GM18511 (cell line): ENCODE data around the gene KLF13.

Experiments
- ATAC-seq: cut with Tn5 transposase; IDR thresholded peaks from one replicate; pipeline ENCODE4 v1.9.1; 2021; ENCODE audit warnings: mild to moderate bottlenecking, moderate library complexity; ENCODE audit not compliant: unreplicated experiment

KLF13 gene

DNA sequence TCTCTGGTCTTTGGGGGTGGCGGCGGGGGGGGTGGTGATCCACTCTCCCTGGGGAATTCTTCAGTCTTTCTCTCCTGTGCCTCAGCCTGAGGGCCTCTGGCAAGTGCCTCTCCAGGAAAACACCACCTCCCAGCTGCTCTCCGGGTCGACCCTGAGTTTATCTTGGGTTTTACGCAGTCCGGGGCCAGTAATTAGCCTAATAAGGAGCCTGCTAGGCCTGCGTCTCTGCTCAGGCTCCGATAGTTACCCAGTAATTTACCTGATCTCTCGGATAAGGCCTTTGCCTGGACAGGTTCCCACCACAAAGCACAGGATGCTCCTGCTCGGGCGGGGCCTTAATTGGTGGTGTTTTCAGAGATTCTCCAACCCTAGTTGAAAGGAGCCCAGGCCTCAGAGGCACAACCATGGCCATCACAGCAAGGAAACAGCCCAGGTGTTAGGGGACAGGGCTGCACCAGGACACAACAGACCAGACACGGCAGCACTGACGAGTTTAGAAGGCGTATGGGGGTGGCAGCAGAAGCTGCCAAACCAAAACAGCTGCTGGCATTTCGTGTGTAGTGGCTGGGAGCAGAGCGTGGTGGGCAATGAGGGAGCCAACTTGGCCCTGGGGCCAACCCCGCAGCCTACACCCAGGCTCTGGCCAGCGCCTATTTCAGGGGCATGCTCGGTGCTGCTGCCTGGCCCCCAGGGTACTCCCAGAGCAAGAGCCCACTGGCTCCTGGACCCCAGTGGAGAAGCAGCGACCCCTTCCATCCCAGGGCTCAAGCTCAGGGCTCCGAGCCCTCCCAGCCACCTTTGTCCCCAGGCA lies 71.4 kb downstream of the KLF13 start:
- ATAC-seq, result no peak

DNA sequence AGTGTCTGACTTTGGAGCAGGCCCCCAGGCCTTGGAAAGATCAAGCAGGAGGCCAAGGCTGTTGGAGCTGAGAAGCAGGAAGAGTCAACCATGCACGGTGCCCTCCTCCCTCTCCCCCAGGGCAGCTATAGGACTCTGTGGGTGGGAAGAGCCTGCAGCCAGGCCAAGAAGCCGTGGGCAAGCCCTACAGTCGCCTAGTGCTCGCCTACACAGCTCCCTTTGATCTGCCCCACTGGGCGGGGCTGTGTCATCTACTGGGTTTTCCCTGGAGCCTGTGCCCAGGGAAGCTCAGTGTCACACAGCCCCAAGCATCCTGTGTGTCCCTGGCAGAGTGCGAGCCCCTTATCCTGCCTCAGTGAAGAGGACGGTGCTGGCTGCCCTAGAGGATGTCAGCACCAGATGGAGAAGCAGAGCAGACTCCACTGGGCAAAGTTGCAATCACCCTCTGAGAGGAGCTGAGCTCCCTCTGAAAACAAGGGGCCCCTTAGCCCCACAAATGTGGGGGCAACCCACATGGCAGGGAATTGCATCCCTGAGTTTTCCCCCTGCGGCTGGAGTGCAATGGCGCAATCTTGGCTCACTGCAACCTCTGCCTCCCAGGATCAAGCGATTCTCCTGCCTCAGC lies 72.2 kb downstream of the KLF13 start:
- ATAC-seq, result no peak

DNA sequence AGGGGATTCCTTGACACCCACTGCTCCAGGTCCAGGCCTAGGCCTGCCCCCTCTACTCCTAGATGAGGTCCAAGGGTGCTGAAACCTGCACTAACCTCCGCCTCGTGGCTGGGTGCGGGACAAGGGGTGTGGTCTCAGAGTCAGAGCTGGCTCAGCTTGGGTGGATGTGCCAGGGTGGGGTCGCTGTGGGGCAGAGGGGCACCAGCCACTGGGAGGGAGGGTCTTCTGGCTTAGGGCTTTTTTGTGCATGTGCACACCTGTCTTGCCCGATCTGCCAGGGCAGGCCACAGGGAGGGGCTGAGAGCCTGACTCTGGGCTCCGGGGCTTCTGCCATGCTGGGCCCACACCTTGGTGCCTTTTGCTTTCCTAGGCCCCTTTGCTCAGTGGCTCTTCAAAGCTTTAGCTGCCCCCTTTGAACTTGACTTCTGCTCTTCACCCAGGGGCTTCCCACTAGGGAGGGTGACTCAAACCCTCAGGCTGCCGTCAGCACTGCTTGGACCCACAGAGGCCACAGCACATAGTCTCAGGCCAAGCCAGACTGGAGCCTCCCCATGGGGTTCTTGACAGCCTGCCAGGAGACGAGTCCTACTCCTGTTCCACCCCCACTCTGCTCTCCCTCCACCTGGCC lies 73.0 kb downstream of the KLF13 start:
- no peak for ATAC-seq

DNA sequence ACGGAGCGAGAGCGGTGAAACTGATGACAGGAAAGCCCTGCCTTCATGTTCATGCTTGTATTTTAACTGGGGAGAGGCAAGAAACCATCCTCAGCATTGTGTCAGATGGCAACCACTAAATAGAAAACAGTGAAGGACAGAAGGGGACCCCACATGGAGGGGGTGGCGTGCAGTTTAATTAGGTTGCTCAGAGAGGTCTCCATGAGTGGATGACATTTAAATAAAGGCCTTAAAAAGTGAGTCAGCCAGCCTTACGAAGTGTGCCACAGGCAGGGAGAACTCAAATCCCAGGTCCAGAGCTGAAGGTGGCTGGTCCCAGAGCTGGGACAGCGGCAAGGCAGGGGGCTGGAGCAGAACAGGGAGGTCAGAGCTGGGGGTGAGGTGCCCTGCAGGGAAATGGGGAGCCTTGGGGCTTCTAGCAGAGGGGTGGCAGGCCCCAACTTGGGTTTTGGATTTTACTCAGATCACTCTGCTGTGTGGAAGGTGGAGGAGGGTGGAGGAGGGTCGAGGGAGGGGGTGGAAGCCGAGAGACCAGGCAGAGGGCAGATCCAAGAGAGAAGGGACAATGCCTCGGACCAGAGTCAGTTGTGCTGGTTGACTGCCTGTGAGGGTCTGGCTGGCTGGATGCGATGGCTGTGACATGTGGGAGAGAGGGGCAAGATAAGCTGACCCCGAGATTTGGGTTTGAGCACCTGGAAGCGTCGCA lies 73.7 kb downstream of the KLF13 start:
- no peak for ATAC-seq

DNA sequence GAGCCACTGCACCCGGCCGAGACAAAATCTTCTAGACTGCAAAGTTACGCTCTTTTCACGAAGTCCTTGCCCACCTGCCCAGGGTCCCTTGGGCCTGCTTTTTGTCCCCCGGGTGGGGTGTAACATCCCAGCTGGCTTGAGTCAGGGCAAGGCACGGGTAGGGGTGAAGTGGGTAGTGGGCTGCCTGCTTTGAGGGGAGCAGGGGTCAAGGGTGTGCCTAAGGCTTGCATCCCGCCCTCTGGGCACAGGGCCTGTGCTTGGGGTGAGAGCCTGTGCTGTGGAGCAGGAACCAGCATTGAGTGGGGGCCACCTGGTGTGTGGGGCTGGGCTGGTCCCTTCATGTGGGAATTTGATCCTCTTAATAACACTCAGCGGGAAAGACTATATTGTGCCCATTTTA lies 74.6 kb downstream of the KLF13 start:
- ATAC-seq, result no peak

DNA sequence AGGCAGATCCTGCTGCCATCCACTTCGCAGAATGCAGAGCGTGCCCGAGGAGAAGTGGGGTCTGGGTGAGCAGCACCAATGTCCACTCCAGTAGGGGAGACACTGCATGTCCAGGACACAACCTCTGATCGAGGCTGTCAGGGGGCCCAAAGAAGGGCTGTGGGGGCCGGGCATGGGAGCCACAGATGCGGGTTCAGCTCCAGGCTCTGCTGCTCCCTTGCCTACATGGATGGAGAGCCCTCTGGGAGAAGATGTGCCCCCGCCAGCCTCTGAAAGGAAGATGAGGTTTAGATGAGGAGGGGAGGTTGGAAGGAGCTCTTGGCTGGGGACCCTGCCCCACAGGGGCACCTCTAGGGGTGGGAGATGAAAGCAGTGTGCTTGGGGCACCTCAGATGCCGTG lies 75.4 kb downstream of the KLF13 start:
- ATAC-seq, result no peak

DNA sequence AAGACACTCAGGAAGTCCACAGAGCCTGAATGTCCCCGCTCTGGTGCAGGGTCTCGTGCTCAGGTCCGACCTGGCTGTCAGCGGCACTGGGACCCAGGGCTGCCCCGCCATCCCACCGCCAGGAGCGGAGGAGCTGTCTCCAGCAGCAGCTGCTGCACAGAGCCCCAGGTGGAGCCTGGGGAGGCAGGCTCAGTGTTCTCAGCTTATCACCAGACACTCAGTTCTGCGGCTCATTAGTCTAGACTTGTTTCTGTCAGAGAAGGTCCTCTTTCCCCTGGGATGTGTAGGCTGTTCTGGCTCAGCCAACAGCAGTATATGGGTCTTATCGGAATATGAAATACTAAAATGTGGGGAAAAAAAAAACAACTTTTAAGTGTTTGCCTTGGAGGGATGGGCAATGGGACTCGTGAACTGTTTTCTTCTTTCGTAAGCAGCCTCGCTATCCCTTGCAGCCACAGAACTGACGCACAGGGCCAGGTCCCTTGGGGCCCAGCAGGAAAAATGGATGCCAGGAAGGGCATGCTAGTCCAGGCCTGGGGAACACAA lies 75.9 kb downstream of the KLF13 start:
- ATAC-seq, result no peak

DNA sequence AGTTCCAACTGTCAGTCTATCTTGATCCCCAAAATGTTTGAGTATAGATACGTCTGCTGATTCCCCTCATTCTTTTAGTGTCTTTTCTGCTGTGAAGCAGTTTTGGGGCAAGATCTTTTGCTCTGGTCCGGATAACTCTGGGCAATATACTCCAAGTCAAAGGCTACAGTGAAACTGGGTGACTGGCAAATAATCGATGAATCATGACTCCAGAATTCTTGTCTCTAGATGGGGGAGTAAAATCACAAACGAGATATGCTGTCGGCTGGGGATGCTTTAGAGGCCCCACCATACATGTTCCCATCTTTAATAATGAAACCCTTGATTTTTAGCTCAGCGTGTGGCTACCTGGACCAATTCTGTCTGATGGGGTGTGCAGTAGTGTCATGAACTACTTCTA lies 76.5 kb downstream of the KLF13 start:
- no peak for ATAC-seq

DNA sequence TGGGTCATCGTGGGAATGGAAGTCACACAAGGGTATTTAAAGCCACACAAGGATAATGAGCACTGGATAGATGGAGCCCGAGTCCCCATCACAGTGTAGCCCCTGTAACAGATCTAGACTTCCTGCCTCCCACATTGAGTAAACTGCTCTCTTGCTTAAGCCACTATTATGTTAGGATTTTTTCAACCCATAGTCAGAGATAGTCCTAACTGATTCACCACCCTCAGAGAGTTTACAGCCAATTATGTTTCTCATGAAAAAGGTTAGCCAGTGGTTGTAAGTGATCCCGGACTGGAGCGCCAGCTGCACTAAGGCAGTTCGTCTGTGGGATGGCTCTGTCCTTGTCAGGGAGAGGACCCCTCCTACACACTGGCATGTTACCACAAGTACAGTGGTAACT lies 77.0 kb downstream of the KLF13 start:
- ATAC-seq, result no peak

DNA sequence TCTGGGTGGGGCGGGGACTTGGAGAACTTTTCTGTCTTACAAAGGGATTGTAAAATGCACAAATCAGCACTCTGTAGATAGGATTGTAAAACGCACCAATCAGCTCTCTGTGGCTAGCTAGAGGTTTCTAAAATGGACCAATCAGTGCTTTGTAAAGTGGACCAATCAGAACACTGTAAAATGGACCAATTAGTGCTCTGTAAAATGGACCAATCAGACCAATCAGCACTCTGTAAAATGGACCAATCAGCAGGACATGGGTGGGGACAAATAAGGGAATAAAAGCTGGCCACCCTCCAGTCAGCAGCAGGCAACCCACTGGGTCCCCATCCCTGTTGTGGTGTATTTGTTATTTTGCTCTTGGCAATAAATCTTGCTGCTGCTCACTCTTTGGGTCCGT lies 77.7 kb downstream of the KLF13 start:
- ATAC-seq, result no peak

DNA sequence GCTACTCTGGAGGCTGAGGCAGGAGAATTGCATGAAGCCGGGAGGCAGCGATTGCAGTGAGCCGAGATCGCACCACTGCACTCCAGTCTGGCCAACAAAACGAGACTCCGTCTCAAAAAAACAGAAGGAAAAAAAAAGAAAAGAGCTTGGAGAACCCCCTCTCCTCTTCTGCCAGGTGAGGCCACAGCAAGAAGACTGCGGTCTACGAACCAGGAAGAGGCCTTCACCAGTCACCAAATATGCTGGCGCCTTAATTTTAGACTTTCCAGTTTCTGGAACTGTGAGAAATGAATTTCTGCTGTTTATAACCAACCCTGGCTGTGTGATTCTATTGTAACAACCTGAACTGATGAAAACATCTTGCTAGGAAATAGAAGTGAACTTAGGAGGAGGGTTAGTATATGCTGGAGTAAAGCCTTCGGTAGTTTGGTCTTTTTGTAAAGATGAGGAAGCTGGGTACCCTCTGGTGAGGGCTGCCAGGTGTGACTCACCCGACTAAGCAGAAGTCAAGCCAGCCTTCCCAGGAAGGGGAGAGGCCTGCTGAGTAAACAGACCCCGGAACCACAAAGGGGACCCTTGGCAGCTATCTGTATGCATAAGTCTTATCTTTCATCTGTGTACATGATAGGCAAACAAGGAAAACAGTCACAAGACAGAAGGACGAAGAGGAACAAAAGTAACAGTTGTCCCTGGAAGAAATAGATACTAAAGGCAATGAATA lies 78.7 kb downstream of the KLF13 start:
- ATAC-seq, result no peak

DNA sequence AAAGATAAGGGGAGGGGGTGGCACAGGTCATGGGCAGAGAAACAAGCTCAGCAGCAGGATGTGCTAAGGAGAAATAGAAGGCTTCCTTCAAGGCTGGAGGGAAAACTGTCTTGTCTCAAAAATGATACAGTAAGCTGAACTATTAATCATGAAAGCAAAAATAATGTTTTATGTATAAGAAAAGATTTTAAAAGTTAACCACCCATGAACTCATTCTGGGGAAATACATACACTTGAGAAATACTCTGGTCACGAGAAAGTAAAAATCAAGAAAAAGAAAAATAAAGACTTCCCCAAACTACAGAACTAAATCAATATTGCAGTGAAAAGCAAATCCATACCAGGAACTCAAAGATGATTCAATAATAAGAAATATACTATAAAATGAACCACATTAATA lies 80.7 kb downstream of the KLF13 start:
- no peak for ATAC-seq

DNA sequence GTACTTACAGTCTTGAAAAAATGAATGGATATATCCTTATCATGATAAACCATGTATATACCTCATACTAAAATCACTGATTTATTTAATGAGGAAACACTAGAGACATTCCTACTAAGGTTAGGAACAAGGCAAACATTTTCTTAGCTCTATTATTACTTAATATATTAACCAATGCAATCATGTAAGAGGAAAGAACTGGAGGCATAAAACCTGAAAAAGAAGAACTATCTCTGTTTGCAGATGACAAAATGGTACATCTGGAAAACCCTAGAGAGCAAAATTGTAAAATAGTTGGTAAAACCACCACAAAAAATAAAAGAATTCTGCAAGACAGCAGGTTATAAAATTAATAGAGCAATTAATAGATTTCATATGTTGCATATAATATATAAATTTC lies 81.2 kb downstream of the KLF13 start:
- ATAC-seq, result no peak

DNA sequence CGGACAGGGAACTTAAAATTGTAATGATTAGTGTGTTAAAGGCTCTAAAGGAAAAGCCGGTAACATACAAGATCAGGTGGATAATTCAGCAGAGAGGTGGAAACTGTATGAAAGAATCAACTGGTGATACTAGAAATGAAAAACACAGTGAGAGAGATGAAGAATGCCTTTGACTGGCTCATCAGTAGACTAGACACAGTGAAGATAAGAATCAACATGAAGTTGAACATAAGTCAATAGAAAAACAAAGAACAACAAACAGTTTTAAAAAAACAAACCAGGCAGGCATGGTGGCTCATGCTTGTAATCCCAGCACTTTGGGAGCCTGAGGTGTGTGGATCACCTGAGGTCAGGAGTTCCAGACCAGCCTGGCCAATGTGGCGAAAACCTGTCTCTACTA lies 82.1 kb downstream of the KLF13 start:
- no peak for ATAC-seq

DNA sequence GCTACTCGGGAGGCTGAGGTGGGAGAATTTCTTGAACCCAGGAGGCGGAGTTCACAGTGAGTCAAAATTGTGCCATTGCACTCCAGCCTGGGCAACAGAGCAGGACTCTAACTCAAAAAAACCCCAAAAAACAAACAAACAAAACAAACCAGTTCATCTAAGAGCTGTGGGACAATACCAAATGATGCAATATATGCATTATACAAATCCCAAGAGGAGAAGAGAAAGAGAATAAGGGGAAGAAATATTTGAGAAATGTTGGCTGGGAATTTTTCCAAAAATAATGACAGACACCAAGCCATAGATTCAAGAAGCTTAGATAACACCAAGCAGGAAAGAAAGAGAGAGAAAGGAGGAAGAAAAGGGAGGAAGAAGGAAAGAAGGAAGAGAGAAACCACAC lies 82.5 kb downstream of the KLF13 start:
- no peak for ATAC-seq

DNA sequence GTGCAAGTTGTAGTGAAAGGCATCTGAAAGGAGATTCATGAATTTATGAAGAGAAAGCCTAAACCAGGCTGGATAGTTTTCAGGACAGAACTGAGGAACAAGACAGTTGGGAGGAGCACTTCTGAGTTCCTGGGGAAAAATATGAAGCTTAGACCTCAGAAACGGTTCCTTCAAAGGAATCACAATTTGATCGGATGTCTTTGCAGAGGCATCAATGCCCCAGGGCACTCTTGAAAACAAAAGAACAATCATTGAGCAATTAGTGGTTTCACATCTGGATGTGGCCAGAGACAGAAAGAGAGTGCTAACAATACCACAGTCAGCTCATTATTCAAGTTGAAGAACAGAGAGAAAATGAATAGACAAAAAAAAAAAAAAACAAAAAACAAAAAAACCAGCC lies 86.2 kb downstream of the KLF13 start:
- no peak for ATAC-seq

DNA sequence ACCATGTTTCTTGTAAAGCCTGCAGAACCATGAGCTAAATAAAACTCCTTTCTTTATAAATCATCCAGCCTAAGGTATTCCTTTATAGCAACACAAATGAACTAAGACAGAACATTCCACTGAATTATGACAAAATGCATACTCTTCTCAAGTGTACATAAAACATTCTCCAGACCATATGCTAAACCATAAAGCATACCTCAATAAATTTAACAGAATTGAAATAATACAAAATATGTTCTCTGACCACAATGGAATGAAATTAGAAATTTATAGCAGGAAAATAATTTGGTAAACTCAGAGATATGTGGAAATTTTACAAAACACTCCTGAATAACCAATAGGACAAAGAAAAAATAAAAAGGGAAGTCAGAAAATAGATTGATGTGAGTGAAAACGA lies 88.6 kb downstream of the KLF13 start:
- ATAC-seq, result no peak

DNA sequence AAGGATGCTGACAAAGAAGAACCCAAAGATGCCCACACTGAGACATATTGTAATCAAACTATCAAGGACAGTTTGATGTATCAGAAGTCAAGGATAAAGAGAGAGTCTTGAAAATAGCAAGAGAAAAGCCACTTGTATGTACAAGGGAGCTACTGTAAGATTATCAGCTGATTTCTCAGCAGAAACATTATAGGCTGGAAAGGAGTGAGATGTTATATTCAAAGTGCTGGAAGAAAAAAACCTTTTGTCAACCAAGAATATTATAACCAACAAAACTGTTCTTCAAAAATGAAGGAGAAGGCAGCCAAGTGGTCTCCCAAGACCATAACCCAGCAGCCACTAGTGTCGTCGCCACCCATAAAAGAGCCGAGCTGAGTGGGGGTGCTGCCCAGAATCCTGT lies 93.2 kb downstream of the KLF13 start:
- ATAC-seq, result no peak

DNA sequence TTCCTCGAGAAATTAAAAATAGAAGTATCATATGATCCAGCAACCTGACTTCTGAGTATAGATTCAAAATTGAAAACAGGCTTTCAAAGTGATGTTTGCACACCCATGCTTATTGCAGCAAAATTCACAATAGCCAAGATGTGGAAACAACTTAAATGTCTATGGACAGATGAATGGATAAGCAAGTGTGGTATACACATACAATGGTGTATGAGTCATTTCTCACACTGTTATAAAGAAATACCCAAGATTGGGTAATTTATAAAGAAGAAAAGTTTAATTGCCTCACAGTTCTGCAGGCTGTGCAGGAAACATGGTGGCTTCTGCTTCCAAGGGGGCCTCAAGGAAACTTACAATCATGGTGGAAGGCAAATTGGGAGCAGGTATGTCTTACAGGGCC lies 100.8 kb downstream of the KLF13 start:
- no peak for ATAC-seq
